GM12891 (cell line): ENCODE measurements around the gene ULK3.

Source experiments
- PAX5 ChIP-seq: IDR thresholded peaks from 2 replicates; pipeline ENCODE4 v1.6.1; 2011; ENCODE audit warnings: low read length, moderate library complexity, mild to moderate bottlenecking; ENCODE audit not compliant: insufficient read depth, severe bottlenecking
- POLR2A ChIP-seq: IDR thresholded peaks from 2 replicates; pipeline ENCODE4 v1.6.1; 2011; ENCODE audit warnings: low read depth, low read length, control low read depth
- POLR2AphosphoS5 ChIP-seq: IDR thresholded peaks from 2 replicates; pipeline ENCODE4 v1.6.1; 2011; ENCODE audit warnings: low read depth, low read length, control low read depth
- POU2F2 ChIP-seq: IDR thresholded peaks from 2 replicates; pipeline ENCODE4 v1.6.1; 2011; ENCODE audit warnings: low read depth, mild to moderate bottlenecking, control low read depth, low read length, moderate library complexity
- SPI1 ChIP-seq: IDR thresholded peaks from 2 replicates; pipeline ENCODE4 v1.6.1; 2011; ENCODE audit warnings: low read depth, low read length, control low read depth
- TAF1 ChIP-seq: IDR thresholded peaks from 2 replicates; pipeline ENCODE4 v1.6.1; 2011; ENCODE audit warnings: low read depth, low read length, control low read depth

GRCh38 chr15:74822233-74822632, 20.7 kb downstream of the ULK3 start:
- TF ChIP-seq POLR2AphosphoS5: no peak
- TF ChIP-seq POLR2A: no peak
- no peak for TF ChIP-seq TAF1
- TF ChIP-seq POU2F2: no peak
- TF ChIP-seq SPI1: no peak
- TF ChIP-seq PAX5: no peak
